Lower lobe of right lung (tissue), 2 donors: Measurements from ENCODE around the gene PLEK. TPM values are rescaled to one million over a fixed set of nuclear protein-coding genes. Genes with fewer than 3 reads are reported as not detected.

Source experiments
- ATAC-seq, 2 donors: fragments of 200-7000 bp; cut with Tn5 transposase; one replicate each; pipeline ENCODE4 v1.9.1; 2020 to 2022; ENCODE audit warnings: mild to moderate bottlenecking in 2 of 2, moderate library complexity in 2 of 2
- DNase-seq: peaks from one replicate; pipeline ENCODE4 v3.0.0-alpha.2; 2020
- H3K27ac ChIP-seq: fragments of 200-600 bp; one replicate; pipeline ENCODE4 v1.8.0; 2022
- H3K27me3 ChIP-seq: fragments of 200-600 bp; one replicate; pipeline ENCODE4 v1.8.0; 2022; ENCODE audit warnings: low read depth
- H3K36me3 ChIP-seq: fragments of 200-600 bp; one replicate; pipeline ENCODE4 v1.8.0; 2022; ENCODE audit warnings: mild to moderate bottlenecking
- H3K4me1 ChIP-seq: fragments of 200-600 bp; one replicate; pipeline ENCODE4 v1.8.0; 2022
- H3K4me3 ChIP-seq: fragments of 200-600 bp; one replicate; pipeline ENCODE4 v1.8.0; 2022; ENCODE audit warnings: mild to moderate bottlenecking
- H3K9me3 ChIP-seq: fragments of 200-600 bp; one replicate; pipeline ENCODE4 v1.8.0; 2022
- CTCF ChIP-seq: fragments of 200-600 bp; IDR thresholded peaks from one replicate; pipeline ENCODE4 v1.8.0; 2022; ENCODE audit warnings: antibody characterized with exemption, mild to moderate bottlenecking
- intact Hi-C: fragments of 100-400 bp; cut with DNase I; formaldehyde crosslinking; loops from one replicate; pipeline ENCODE4 v1.11.0; 2022
- total RNA-seq: library from RNA; stranded (reverse); fragmentation: NEBNext Ultra II Directional; extraction: Animal tissue kit (Norgen Biotek cat#: 25700); gene quantifications from one replicate; pipeline ENCODE4 v1.2.1, GENCODE V29; 2021
- donor health status: DM: no; HTN: yes; CAD: no; lungs with severe emphysema.

Gene PLEK
- total RNA-seq, 1 donor from 2014 or later: 42.1 TPM

DNA sequence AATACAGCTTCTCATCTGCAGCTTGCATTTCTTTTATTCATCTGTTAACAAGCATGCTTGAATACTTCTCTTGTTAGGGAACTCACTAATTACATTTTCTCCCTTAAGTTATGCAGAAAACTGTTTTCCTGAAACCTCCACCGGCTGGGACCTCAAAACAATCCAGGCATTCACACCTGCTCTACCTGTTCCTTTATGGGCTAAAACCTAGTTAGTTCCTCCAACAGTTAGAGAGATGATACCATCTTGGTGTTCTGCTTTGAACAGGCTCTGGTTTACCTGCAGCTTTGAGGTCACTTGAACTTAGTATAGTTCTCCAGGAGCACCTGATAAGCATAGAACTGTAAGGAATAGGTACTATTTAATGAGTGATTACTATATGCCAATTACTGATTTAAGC, 6.1 kb downstream of the PLEK start:
- intact Hi-C loops: no loop called here
- ATAC-seq: no peak
- Histone ChIP-seq H3K9me3 (no peaks in the 10 kb centered on the region), H3K4me3 (no peak overlapping the region), H3K4me1 (peaks cover 25% of the 10 kb centered on the region), H3K27me3 (no peaks in the 10 kb centered on the region), H3K36me3 (no peaks in the 10 kb centered on the region), H3K27ac (no peak overlapping the region)
- no peak for TF ChIP-seq CTCF
- no peak for DNase-seq

DNA sequence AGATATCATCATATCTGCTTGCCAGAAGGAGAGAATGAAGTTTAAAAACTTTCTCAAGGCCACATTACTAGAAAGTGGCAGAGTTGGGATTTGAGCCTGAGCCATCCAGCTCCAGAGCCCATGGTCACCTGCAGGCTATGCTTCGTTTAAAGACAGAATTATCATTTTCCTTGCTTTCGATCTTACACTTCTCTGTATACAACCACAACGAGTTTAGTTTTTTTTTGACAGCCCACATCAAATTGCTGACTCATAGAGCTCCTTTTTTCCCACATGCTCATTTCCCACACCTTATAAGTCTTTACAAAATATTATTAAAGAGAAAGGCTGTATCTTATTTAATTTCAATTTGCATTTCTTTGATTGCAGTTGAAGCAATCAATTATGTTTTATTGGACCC, 6.5 kb downstream of the PLEK start:
- Histone ChIP-seq H3K27me3 (no peaks in the 10 kb centered on the region), H3K4me1 (peaks cover 26% of the 10 kb centered on the region), H3K27ac (no peak overlapping the region), H3K9me3 (no peaks in the 10 kb centered on the region), H3K4me3 (no peak overlapping the region), H3K36me3 (no peaks in the 10 kb centered on the region)
- no peak for DNase-seq
- no peak for TF ChIP-seq CTCF
- ATAC-seq: no peak
- intact Hi-C loops: no loop called here

- no peaks in the 10 kb centered on the region for H3K27me3 ChIP-seq
- TF ChIP-seq CTCF: no peak
- no peaks in the 10 kb centered on the region for H3K9me3 ChIP-seq
- intact Hi-C loops: no loop called here
- peaks cover 26% of the 10 kb centered on the region for H3K4me1 ChIP-seq
- H3K4me3 ChIP-seq: no peak overlapping the region
- no peaks in the 10 kb centered on the region for H3K36me3 ChIP-seq
- DNase-seq: no peak
- no peak overlapping the region for H3K27ac ChIP-seq
- no peak for ATAC-seq
Observed at GRCh38 chr2:68372485-68372884, 7.4 kb downstream of the PLEK start.

- DNase-seq (no peak), ATAC-seq (no peak)
- Histone ChIP-seq H3K4me3 (no peak overlapping the region), H3K36me3 (no peaks in the 10 kb centered on the region), H3K27me3 (no peaks in the 10 kb centered on the region), H3K27ac (no peak overlapping the region), H3K4me1 (peaks cover 10% of the 10 kb centered on the region), H3K9me3 (no peaks in the 10 kb centered on the region)
- no peak for TF ChIP-seq CTCF
- intact Hi-C loops: no loop called here
Observed at GRCh38 chr2:68374184-68374583, 9.1 kb downstream of the PLEK start.

GRCh38 chr2:68375582-68375981, 10.5 kb downstream of the PLEK start:
- H3K4me3 ChIP-seq: no peak overlapping the region
- intact Hi-C loops: no loop called here
- no peak overlapping the region for H3K27ac ChIP-seq
- TF ChIP-seq CTCF: no peak
- no peaks in the 10 kb centered on the region for H3K27me3 ChIP-seq
- H3K4me1 ChIP-seq: peaks cover 9% of the 10 kb centered on the region
- no peak for DNase-seq
- ATAC-seq: no peak
- H3K9me3 ChIP-seq: no peaks in the 10 kb centered on the region
- H3K36me3 ChIP-seq: peaks cover 3% of the 10 kb centered on the region
